HepG2 (cell line): ENCODE results near the gene ANKRD53. TPM values are rescaled to one million over a fixed set of nuclear protein-coding genes. Genes with fewer than 3 reads are reported as not detected.
A peak's percentile ranks its signal among the peaks of the same experiment; 100 is the strongest.

Experiments used
- ATAC-seq: fragments of 200-7000 bp; cut with Tn5 transposase; 3 replicates; pipeline ENCODE4 v1.9.1; 2020; ENCODE audit warnings: mild to moderate bottlenecking, moderate library complexity
- BruUV-seq: library from RNA; stranded (reverse); fragments of 400-500 nt; replicated peaks from 2 replicates; lab custom pipeline; 2021; lab: Mats Ljungman, UMichigan
- CTCF ChIA-PET: fragments of 300-600 bp; formaldehyde crosslinking; extraction: SDS; loops from one replicate; lab custom pipeline; 2021; ENCODE audit warnings: low total read pairs, inconsistent platforms, low intra/inter-chr PET ratio; lab: Yijun Ruan, JAX
- POLR2A ChIA-PET: fragments of 350-600 bp; sonication (Branson Sonifier 250); formaldehyde crosslinking; loops from one replicate; lab custom pipeline; 2020; ENCODE audit warnings: antibody characterized with exemption, inconsistent platforms; lab: Yijun Ruan, JAX
- DNase-seq: peaks from one replicate; pipeline ENCODE4 v3.0.0-alpha.2; 2015; ENCODE audit warnings: low spot score
- FAIRE-seq: peaks from 3 replicates; lab custom pipeline; 2011; peaks lifted over from hg19 to GRCh38; lab: Jason Lieb, UNC
- H2AFZ ChIP-seq: one replicate; pipeline ENCODE4 v1.6.1; 2011; ENCODE audit warnings: low read length, inconsistent platforms
- H3K27ac ChIP-seq: fragments of 300-600 bp; 3 replicates; pipeline ENCODE4 v1.8.0; 2011; ENCODE audit warnings: mixed run types, mild to moderate bottlenecking, mixed read lengths, low read length, inconsistent platforms; ENCODE audit not compliant: insufficient read depth; ENCODE audit errors: extremely low read length
- H3K27me3 ChIP-seq, 2 experiments: fragments of 200-600 bp in 1 of 2; 2 replicates in 1 of 2; 3 replicates in 1 of 2; pipeline versions ENCODE4 v1.6.0 to v1.8.0; 2011; ENCODE audit warnings: low read length in 2 of 2, mild to moderate bottlenecking in 2 of 2, moderate library complexity in 2 of 2, inconsistent platforms in 1 of 2; ENCODE audit not compliant: insufficient read depth in 2 of 2, control insufficient read depth in 1 of 2
- H3K36me3 ChIP-seq, 2 experiments: fragments of 200-600 bp in 1 of 2; replicated peaks in 1 of 2; 2 replicates in 1 of 2; 3 replicates in 1 of 2; pipeline versions ENCODE4 v1.5.1 to v1.8.0; 2011; ENCODE audit warnings: low read length in 2 of 2, inconsistent platforms in 1 of 2; ENCODE audit not compliant: insufficient read depth in 2 of 2, control insufficient read depth in 1 of 2
- H3K4me1 ChIP-seq: 2 replicates; pipeline ENCODE4 v1.5.1; 2012; ENCODE audit warnings: low read length, inconsistent platforms; ENCODE audit not compliant: insufficient read depth
- H3K4me2 ChIP-seq: 2 replicates; pipeline ENCODE4 v1.6.0; 2011; ENCODE audit warnings: low read depth, low read length, inconsistent platforms
- H3K4me3 ChIP-seq, 3 experiments: fragments of 200-600 bp in 1 of 3; sonication (generic), shearing (Covaris generic) in 1 of 3; replicated peaks in 1 of 3; 2 replicates each; pipeline ENCODE4 v1.5.1; 2011 to 2016; ENCODE audit warnings: low read length in 3 of 3, inconsistent platforms in 2 of 3, low read depth in 2 of 3, mild to moderate bottlenecking in 2 of 3, control low read depth in 1 of 3, mixed read lengths in 1 of 3; ENCODE audit not compliant: insufficient read depth in 1 of 3
- H3K79me2 ChIP-seq: one replicate; pipeline ENCODE4 v1.6.1; 2011; ENCODE audit warnings: low read length, inconsistent platforms; ENCODE audit not compliant: insufficient read depth
- H3K9ac ChIP-seq: 2 replicates; pipeline ENCODE4 v1.6.0; 2011; ENCODE audit warnings: mild to moderate bottlenecking, low read depth, low read length, inconsistent platforms; ENCODE audit not compliant: insufficient read depth
- H3K9me3 ChIP-seq: 2 replicates; pipeline ENCODE4 v1.5.1; 2012; ENCODE audit warnings: mild to moderate bottlenecking, low read length
- H4K20me1 ChIP-seq: 2 replicates; pipeline ENCODE4 v1.6.0; 2011; ENCODE audit warnings: inconsistent platforms, mild to moderate bottlenecking, low read length, moderate library complexity; ENCODE audit not compliant: insufficient read depth
- ATAD3A ChIP-seq: sonication (generic); formaldehyde crosslinking; IDR thresholded peaks from 2 replicates; pipeline ENCODE4 v1.4.0; 2020; ENCODE audit warnings: missing genetic modification reagents
- ETV6 ChIP-seq: sonication (generic); formaldehyde crosslinking; conservative IDR thresholded peaks from 2 replicates; pipeline ENCODE4 v1.4.0; 2020; ENCODE audit warnings: missing genetic modification reagents
- JUND ChIP-seq: sonication (generic); formaldehyde crosslinking; IDR thresholded peaks from 2 replicates; pipeline ENCODE4 v1.8.0; 2022; ENCODE audit warnings: mild to moderate bottlenecking, missing genetic modification reagents
- NCOR1 ChIP-seq: fragments of 200-600 bp; sonication (generic); IDR thresholded peaks from 2 replicates; pipeline ENCODE4 v1.7.0; 2017; ENCODE audit warnings: antibody characterized with exemption, low read length, borderline replicate concordance
- ZFAT ChIP-seq: sonication (generic); formaldehyde crosslinking; conservative IDR thresholded peaks from 2 replicates; pipeline ENCODE4 v1.8.1; 2023; ENCODE audit warnings: missing genetic modification reagents, inconsistent platforms
- ZNF225 ChIP-seq: sonication (generic); formaldehyde crosslinking; IDR thresholded peaks from 2 replicates; pipeline ENCODE4 v1.4.0; 2020; ENCODE audit warnings: mild to moderate bottlenecking, missing genetic modification reagents
- ZSCAN31 ChIP-seq: sonication (generic); formaldehyde crosslinking; IDR thresholded peaks from 2 replicates; pipeline ENCODE4 v1.5.0; 2020; ENCODE audit warnings: low read depth, mild to moderate bottlenecking, missing genetic modification reagents
- WGBS: methylation state at CpG from one replicate; pipeline ENCODE4 v1.1.6; 2017; ENCODE audit warnings: low lambda C conversion rate; 5-methylcytosine and 5-hydroxymethylcytosine counted together
- in situ Hi-C: cut with HindIII; loops from 2 replicates; pipeline ENCODE4 v1.10.0; 2017; ENCODE audit warnings: low pct_unique_long_range_greater_than_20kb; ENCODE audit not compliant: extremely low pct_ligation_motif_present
- intact Hi-C: fragments of 100-400 bp; cut with micrococcal nuclease; formaldehyde crosslinking; loops from one replicate; pipeline ENCODE4 v1.10.0; 2022; ENCODE audit not compliant: unreplicated experiment
- polyA plus RNA-seq, 8 experiments: library from polyadenylated mRNA; depleted of rRNA in 3 of 8; stranded (reverse) in 7 of 8; unstranded in 1 of 8; fragments of >200 nt; fragmentation: Illumina TruSeq in 4 of 8; extraction: Trizol in 4 of 8; gene quantifications; 2 replicates each; pipeline versions ENCODE4 v1.2.1 to v1.2.3, GENCODE V29; 2011 to 2016; ENCODE audit warnings: low read depth in 4 of 8, missing spikeins in 1 of 8, mixed read lengths in 1 of 8; ENCODE audit not compliant: insufficient read depth in 1 of 8
- total RNA-seq, 5 experiments: library from RNA; depleted of rRNA; stranded (reverse); fragments of >200 nt; fragmentation: Illumina TruSeq; extraction: Trizol; gene quantifications; 2 replicates each; pipeline ENCODE4 v1.2.3, GENCODE V29; 2016; ENCODE audit warnings: low read depth in 1 of 5
- TF ChIP-seq, protein P1 (sequence below): sonication (generic); formaldehyde crosslinking; IDR thresholded peaks from 2 replicates; pipeline ENCODE4 v1.9.0; 2021; ENCODE audit warnings: missing genetic modification reagents, borderline replicate concordance
- TF ChIP-seq, protein P2 (sequence below): IDR thresholded peaks from 2 replicates; pipeline ENCODE4 v1.6.1; 2018; ENCODE audit warnings: missing genetic modification reagents, mild to moderate bottlenecking, missing compliant biosample characterization
- TF ChIP-seq, protein P3 (sequence below): sonication (generic); formaldehyde crosslinking; IDR thresholded peaks from 2 replicates; pipeline ENCODE4 v1.5.0; 2020; ENCODE audit warnings: missing genetic modification reagents

Gene ANKRD53
- total and polyA plus RNA-seq, 2 of the 13 experiments (the other 11 are each of a cell fraction or from before 2014, with no cell fraction given), result 0.15 TPM; not detected in 1

DNA sequence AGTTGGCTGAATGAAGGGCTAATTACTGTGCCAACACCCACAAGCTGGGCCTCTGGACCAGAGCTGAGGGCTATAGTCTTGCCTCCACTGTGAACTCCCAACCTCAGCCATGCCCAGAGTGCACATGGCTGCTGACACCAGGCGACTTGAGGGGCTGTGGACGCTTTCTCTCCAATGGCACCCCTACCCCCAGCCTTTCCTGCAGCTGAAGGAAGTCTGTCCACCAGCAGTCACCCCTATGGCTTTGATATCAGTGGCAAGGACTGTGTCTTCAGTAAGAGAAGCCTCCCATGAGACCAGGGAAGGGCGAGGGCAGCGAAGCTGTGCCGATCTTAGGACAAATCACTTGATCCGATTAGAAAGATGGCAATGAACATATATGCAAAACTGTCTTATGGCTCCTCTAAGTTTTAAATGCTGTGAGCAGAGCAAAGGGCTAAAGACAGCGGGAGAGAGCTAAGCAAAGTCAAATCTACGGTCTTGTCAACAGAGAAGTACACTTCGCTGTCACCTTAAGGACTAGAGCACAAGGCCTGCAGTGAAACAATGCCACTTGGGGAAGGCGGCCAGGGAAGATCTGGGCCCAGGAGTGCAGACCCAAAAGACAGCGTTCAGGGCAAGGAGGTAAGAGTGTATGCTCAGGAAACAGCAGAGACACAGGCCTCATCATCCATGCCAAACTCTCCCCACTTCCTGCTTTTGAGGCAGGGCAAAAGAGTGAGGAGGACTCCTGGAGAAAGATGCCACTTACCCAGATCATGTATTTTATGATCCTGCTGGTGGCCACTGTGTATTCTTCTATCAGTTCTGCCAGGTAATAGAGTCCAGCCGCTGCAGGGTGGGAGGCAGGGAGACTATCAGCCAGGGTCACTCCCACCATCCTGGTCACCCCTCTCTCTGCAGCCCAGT lies 14.8 kb downstream of the ANKRD53 start:
- DNase-seq, result no peak
- H3K27ac ChIP-seq, result no peak overlapping the region

DNA sequence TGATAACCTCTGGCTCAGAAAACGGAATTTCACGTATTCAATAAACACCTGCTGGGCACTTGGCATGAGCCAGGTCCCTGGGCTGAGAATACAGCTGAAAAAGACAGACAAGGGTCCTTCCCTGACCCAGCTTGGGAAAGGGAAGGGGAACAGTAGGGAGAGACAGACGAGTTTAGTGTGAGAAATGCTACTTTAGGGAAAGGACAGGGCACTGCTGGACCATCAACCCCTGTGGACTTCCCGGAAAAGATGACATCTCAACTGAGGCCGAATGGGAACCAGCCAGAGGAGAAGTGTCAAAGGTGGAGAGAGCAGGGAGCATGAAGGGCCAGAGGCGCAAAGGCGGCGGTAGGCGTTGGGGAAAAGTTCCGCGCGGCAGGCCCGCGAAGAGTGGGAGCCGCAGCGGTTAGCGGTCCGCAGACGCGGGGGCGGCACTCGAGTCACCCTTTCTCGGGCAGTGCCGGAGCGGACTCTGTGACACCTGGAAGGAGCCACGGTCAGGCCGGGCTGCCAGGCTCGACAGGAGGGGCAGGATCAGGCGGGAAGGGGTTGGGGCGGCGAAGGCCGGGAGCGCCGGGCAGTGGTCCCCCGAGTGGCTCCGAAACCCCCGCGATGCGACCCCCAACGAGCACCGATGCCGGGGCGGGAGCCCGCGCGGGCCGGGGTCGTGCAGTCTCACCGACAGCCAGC lies 15.7 kb downstream of the ANKRD53 start:
- H3K4me2 ChIP-seq, result peak overlapping the region; percentile 97
- H2AFZ ChIP-seq, result no peak overlapping the region
- CTCF ChIA-PET, result no interaction called here
- H3K27ac ChIP-seq, result peak overlapping the region; percentile 61
- ATAC-seq, result peak; percentile 17
- peaks cover 8% of the 10 kb centered on the region for H4K20me1 ChIP-seq
- in situ Hi-C loops, result no loop called here
- BruUV-seq, result no TSS peak
- intact Hi-C loops, result no loop called here
- peak overlapping the region; percentile 92 for H3K9ac ChIP-seq
- no peak for DNase-seq
- FAIRE-seq, result no peak
- peaks cover 41% of the 10 kb centered on the region for H3K4me1 ChIP-seq
- H3K36me3 ChIP-seq, result peaks cover 16 to 25% of the 10 kb centered on the region in 2 experiments
- no peaks in the 10 kb centered on the region for H3K9me3 ChIP-seq
- peak overlapping the region; percentile 65 to 96 (median 86) for H3K4me3 ChIP-seq
- 2% methylated on average over 15 of the region's 49 CpGs for WGBS
- peaks cover 19% of the 10 kb centered on the region for H3K79me2 ChIP-seq
- H3K27me3 ChIP-seq, result no peaks in the 10 kb centered on the region; a peak in 1 of 5 replicates
- POLR2A ChIA-PET, result interaction anchor here (1.0 to 1.1 kb wide), 2 partner anchors 16 to 74 kb away, joined by 3 to 4 read pairs; partner anchors contain the start of genes ANKRD53 and NAGK
- TF ChIP-seq ETV6 (CRISPR knock-in tag) (0 out of 2 replicates have a peak, but pooled peaks have one; percentile 9), NCOR1 (no peak), ATAD3A (CRISPR knock-in tag) (no peak), ZFAT (CRISPR knock-in tag) (no peak), JUND (CRISPR knock-in tag) (no peak)
- TF ChIP-seq, protein P1, sequence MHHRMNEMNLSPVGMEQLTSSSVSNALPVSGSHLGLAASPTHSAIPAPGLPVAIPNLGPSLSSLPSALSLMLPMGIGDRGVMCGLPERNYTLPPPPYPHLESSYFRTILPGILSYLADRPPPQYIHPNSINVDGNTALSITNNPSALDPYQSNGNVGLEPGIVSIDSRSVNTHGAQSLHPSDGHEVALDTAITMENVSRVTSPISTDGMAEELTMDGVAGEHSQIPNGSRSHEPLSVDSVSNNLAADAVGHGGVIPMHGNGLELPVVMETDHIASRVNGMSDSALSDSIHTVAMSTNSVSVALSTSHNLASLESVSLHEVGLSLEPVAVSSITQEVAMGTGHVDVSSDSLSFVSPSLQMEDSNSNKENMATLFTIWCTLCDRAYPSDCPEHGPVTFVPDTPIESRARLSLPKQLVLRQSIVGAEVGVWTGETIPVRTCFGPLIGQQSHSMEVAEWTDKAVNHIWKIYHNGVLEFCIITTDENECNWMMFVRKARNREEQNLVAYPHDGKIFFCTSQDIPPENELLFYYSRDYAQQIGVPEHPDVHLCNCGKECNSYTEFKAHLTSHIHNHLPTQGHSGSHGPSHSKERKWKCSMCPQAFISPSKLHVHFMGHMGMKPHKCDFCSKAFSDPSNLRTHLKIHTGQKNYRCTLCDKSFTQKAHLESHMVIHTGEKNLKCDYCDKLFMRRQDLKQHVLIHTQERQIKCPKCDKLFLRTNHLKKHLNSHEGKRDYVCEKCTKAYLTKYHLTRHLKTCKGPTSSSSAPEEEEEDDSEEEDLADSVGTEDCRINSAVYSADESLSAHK, result no peak
- TF ChIP-seq, protein P2, sequence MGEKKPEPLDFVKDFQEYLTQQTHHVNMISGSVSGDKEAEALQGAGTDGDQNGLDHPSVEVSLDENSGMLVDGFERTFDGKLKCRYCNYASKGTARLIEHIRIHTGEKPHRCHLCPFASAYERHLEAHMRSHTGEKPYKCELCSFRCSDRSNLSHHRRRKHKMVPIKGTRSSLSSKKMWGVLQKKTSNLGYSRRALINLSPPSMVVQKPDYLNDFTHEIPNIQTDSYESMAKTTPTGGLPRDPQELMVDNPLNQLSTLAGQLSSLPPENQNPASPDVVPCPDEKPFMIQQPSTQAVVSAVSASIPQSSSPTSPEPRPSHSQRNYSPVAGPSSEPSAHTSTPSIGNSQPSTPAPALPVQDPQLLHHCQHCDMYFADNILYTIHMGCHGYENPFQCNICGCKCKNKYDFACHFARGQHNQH, result no peak; the same call in 1 of the 2 replicates
- TF ChIP-seq, protein P3, sequence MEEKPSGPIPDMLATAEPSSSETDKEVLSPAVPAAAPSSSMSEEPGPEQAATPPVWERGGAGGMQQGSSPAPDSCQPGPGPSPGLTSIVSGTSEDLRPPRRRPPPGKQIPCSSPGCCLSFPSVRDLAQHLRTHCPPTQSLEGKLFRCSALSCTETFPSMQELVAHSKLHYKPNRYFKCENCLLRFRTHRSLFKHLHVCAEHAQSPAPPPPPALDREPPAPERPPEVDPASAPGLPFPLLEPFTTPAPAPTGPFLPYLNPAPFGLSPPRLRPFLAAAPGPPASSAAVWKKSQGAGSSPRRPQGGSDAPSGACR (CRISPR knock-in tag), result no peak

More for the DNA sequence above, 14.8 kb downstream of the ANKRD53 start:
- H3K9ac ChIP-seq, result peak overlapping the region; percentile 92
- no peak for FAIRE-seq
- peak overlapping the region; percentile 65 to 96 (median 86) for H3K4me3 ChIP-seq
- H3K4me2 ChIP-seq, result peak overlapping the region; percentile 97
- no peaks in the 10 kb centered on the region; a peak in 1 of 5 replicates for H3K27me3 ChIP-seq
- WGBS, result 90% methylated on average over 12 of the region's 12 CpGs
- ATAC-seq, result no peak
- H3K9me3 ChIP-seq, result no peaks in the 10 kb centered on the region
- POLR2A ChIA-PET, result no interaction called here
- TSS peak; percentile 50 for BruUV-seq
- no peak for TF ChIP-seq ZSCAN31 (CRISPR knock-in tag)
- TF ChIP-seq ZNF225 (CRISPR knock-in tag), result 0 out of 2 replicates have a peak, but pooled peaks have one; percentile 30
- TF ChIP-seq, all 625 proteins: peak for 1
- peaks cover 19% of the 10 kb centered on the region for H3K79me2 ChIP-seq
- intact Hi-C loops, result no loop called here
- peaks cover 25 to 35% of the 10 kb centered on the region in 2 experiments for H3K36me3 ChIP-seq
- in situ Hi-C loops, result no loop called here
- H2AFZ ChIP-seq, result no peak overlapping the region
- peaks cover 32% of the 10 kb centered on the region for H3K4me1 ChIP-seq
- CTCF ChIA-PET, result no interaction called here
- peaks cover 8% of the 10 kb centered on the region for H4K20me1 ChIP-seq
